OCI-LY7 (cell line): ENCODE measurements around the gene DCC.

Experiments used
- EZH2phosphoT487 ChIP-seq: fragments of 200-600 bp; sonication (generic); IDR thresholded peaks from 2 replicates; pipeline ENCODE4 v1.6.1; 2018; ENCODE audit warnings: low read depth, borderline replicate concordance, mild to moderate bottlenecking, mixed run types, antibody characterized with exemption, low read length, moderate library complexity, mixed read lengths
- TF ChIP-seq, protein P1 (sequence below): fragments of 200-600 bp; sonication (generic); conservative IDR thresholded peaks from 2 replicates; pipeline ENCODE4 v1.5.1; 2014; ENCODE audit warnings: mild to moderate bottlenecking, antibody characterized with exemption, low read length, moderate library complexity, mixed read lengths

DNA sequence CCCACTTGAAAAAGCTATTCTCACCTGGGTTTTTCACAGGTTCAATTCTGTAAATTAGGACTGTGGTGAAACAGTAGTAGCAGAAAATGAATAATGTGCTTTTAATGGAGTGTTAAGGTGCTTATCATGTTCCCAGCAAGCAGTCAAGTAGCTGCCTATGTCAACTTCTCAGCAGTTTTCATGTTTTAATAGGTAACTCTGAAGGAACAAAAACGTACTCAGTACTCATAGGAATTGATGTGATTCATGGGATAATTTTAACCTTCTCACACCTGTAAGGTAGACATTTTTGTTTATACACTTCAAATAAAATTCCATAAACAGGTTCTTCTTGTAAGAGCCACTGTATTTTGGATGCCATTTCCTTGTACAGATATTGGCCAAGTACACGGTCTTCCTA, 1082.9 kb downstream of the DCC start:
- TF ChIP-seq, protein P1, sequence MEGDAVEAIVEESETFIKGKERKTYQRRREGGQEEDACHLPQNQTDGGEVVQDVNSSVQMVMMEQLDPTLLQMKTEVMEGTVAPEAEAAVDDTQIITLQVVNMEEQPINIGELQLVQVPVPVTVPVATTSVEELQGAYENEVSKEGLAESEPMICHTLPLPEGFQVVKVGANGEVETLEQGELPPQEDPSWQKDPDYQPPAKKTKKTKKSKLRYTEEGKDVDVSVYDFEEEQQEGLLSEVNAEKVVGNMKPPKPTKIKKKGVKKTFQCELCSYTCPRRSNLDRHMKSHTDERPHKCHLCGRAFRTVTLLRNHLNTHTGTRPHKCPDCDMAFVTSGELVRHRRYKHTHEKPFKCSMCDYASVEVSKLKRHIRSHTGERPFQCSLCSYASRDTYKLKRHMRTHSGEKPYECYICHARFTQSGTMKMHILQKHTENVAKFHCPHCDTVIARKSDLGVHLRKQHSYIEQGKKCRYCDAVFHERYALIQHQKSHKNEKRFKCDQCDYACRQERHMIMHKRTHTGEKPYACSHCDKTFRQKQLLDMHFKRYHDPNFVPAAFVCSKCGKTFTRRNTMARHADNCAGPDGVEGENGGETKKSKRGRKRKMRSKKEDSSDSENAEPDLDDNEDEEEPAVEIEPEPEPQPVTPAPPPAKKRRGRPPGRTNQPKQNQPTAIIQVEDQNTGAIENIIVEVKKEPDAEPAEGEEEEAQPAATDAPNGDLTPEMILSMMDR = no peak
- TF ChIP-seq EZH2phosphoT487 = no peak
